GM12873 (cell line): ENCODE results near the gene S100A6.

Source experiments
- CTCF ChIP-seq: IDR thresholded peaks from 2 replicates; pipeline ENCODE4 v1.5.1; 2012; ENCODE audit warnings: low read depth, mild to moderate bottlenecking, moderate library complexity, low read length, control low read depth; ENCODE audit not compliant: insufficient read depth; ENCODE audit errors: missing control alignments

Gene S100A6

GRCh38 chr1:153545067-153546055, 9.6 kb upstream of the S100A6 start, which contains the start of gene S100A4:
TSS of gene S100A4 (minus strand) at chr1:153545806. CDS start at chr1:153544794, 1,012 bp downstream.
- no peak for TF ChIP-seq CTCF

- TF ChIP-seq CTCF = no peak
These were observed 8.8 kb upstream of the S100A6 start for GRCh38 chr1:153544453-153545066.

- no peak for TF ChIP-seq CTCF
These were observed 7.9 kb upstream of the S100A6 start for GRCh38 chr1:153543736-153544135.

GRCh38 chr1:153542956-153543711, 7.3 kb upstream of the S100A6 start:
- TF ChIP-seq CTCF = no peak

GRCh38 chr1:153541641-153542590, 6.1 kb upstream of the S100A6 start:
- no peak for TF ChIP-seq CTCF

- TF ChIP-seq CTCF = no peak
These were observed 4.9 kb upstream of the S100A6 start, which contains the start of gene S100A5 for GRCh38 chr1:153540394-153541361. TSS of gene S100A5 (minus strand) at chr1:153540934. CDS start at chr1:153540191, 743 bp downstream.
